ENCODE data around the gene RRP8. TPM values are rescaled to one million over a fixed set of nuclear protein-coding genes. Genes with fewer than 3 reads are reported as not detected.

The RRP8 gene
- total RNA-seq, 2 experiments from 2014 or later = 34.4 to 35.0 TPM

- Mint-ChIP-seq H3K27me3 (no peaks in the 10 kb centered on the region), H3K4me1 (no peaks in the 10 kb centered on the region), H3K27ac (no peak overlapping the region), H3K36me3 (ENCODE audit: low read depth) (no peaks in the 10 kb centered on the region), H3K4me3 (no peak overlapping the region), H3K9me3 (ENCODE audit: low read depth) (no peaks in the 10 kb centered on the region)
- intact Hi-C loops (cut with DNase I, micrococcal nuclease) = no loop called here
- ChIA-PET POLR2A (no interaction called here), CTCF (interaction anchor here (0.6 kb wide), 1 partner anchor 195 kb away, joined by 3 read pairs; no protein-coding TSS in a partner anchor)
- DNase-seq (no peak), ATAC-seq (no peak)
Measured at GRCh38 chr11:6640985-6641701, 37.7 kb upstream of the RRP8 start.

- ATAC-seq (no peak), DNase-seq (no peak)
- H3K4me1 Mint-ChIP-seq = no peaks in the 10 kb centered on the region
- intact Hi-C loops (cut with DNase I, micrococcal nuclease) = no loop called here
- CTCF ChIA-PET = interaction anchor here (0.5 kb wide), 2 partner anchors 27 to 107 kb away, joined by 3 to 5 read pairs; no protein-coding TSS in a partner anchor
- no peak overlapping the region for H3K27ac Mint-ChIP-seq
- no peaks in the 10 kb centered on the region for H3K36me3 Mint-ChIP-seq (ENCODE audit: low read depth)
- no peak overlapping the region for H3K4me3 Mint-ChIP-seq
- POLR2A ChIA-PET = no interaction called here
- H3K9me3 Mint-ChIP-seq (ENCODE audit: low read depth) = no peaks in the 10 kb centered on the region
- H3K27me3 Mint-ChIP-seq = no peaks in the 10 kb centered on the region
Measured at GRCh38 chr11:6640036-6640984, 36.9 kb upstream of the RRP8 start.

GRCh38 chr11:6638429-6638828 lies 35.0 kb upstream of the RRP8 start:
- no peak for DNase-seq
- H3K36me3 Mint-ChIP-seq (ENCODE audit: low read depth) = no peaks in the 10 kb centered on the region
- H3K27ac Mint-ChIP-seq = no peak overlapping the region
- no peaks in the 10 kb centered on the region for H3K9me3 Mint-ChIP-seq (ENCODE audit: low read depth)
- H3K4me1 Mint-ChIP-seq = no peaks in the 10 kb centered on the region
- intact Hi-C loops (cut with DNase I, micrococcal nuclease) = no loop called here
- CTCF ChIA-PET = interaction anchor here (1.1 kb wide), 1 partner anchor 30 kb away, joined by 5 read pairs; no protein-coding TSS in a partner anchor
- no peak overlapping the region for H3K4me3 Mint-ChIP-seq
- POLR2A ChIA-PET = no interaction called here
- ATAC-seq = no peak
- H3K27me3 Mint-ChIP-seq = no peaks in the 10 kb centered on the region

DNA sequence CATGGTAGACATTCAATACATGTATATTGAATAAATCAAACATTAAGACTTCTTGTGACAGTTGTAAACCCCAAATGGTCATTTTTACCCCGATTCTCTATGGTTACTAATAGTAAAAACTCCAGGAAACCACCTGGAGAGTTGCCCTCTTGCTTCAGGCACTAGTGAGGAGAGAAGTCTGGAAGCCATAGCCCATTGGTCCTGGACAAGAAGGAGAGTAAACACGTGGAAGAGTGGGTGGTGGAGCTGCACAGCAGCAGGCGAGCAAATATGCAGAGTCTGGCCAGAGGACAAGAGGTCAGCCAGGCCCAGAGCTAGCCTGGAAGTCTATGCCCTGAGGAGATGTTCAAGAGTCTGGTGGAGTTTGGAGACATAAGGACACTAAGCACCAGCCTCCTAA lies 34.5 kb upstream of the RRP8 start:
- H3K27me3 Mint-ChIP-seq = no peaks in the 10 kb centered on the region
- intact Hi-C loops (cut with DNase I, micrococcal nuclease) = no loop called here
- CTCF ChIA-PET = no interaction called here
- no peak for DNase-seq
- no peaks in the 10 kb centered on the region for H3K9me3 Mint-ChIP-seq (ENCODE audit: low read depth)
- no peaks in the 10 kb centered on the region for H3K36me3 Mint-ChIP-seq (ENCODE audit: low read depth)
- no peak for ATAC-seq
- H3K4me1 Mint-ChIP-seq = no peaks in the 10 kb centered on the region
- no peak overlapping the region for H3K27ac Mint-ChIP-seq
- H3K4me3 Mint-ChIP-seq = no peak overlapping the region
- POLR2A ChIA-PET = no interaction called here

- CTCF ChIA-PET = interaction anchor here (0.5 to 0.9 kb wide), 2 partner anchors 257 to 387 kb away, joined by 3 read pairs; no protein-coding TSS in a partner anchor
- H3K36me3 Mint-ChIP-seq (ENCODE audit: low read depth) = no peaks in the 10 kb centered on the region
- intact Hi-C loops (cut with DNase I, micrococcal nuclease) = no loop called here
Measured at GRCh38 chr11:6636480-6636879, 33.1 kb upstream of the RRP8 start.

GRCh38 chr11:6635082-6635932 lies 31.9 kb upstream of the RRP8 start:
- H3K27ac Mint-ChIP-seq = no peak overlapping the region

More at GRCh38 chr11:6636480-6636879, 33.1 kb upstream of the RRP8 start:
- Mint-ChIP-seq H3K4me1 (no peaks in the 10 kb centered on the region), H3K4me3 (no peak overlapping the region), H3K27me3 (no peaks in the 10 kb centered on the region), H3K27ac (no peak overlapping the region), H3K9me3 (ENCODE audit: low read depth) (no peaks in the 10 kb centered on the region)
- DNase-seq = no peak
- ATAC-seq = no peak
- POLR2A ChIA-PET = no interaction called here

GRCh38 chr11:6634534-6634933 lies 31.1 kb upstream of the RRP8 start:
- ATAC-seq (no peak), DNase-seq (no peak)
- POLR2A ChIA-PET = interaction anchor here (0.6 kb wide), 1 partner anchor 26 kb away, joined by 3 read pairs; no protein-coding TSS in a partner anchor
- Mint-ChIP-seq H3K27ac (no peak overlapping the region), H3K4me3 (no peak overlapping the region), H3K4me1 (no peaks in the 10 kb centered on the region), H3K36me3 (ENCODE audit: low read depth) (no peaks in the 10 kb centered on the region), H3K9me3 (ENCODE audit: low read depth) (no peaks in the 10 kb centered on the region), H3K27me3 (no peaks in the 10 kb centered on the region)
- intact Hi-C loops (cut with DNase I, micrococcal nuclease) = no loop called here
- CTCF ChIA-PET = no interaction called here

More at GRCh38 chr11:6635082-6635932, 31.9 kb upstream of the RRP8 start:
- POLR2A ChIA-PET = no interaction called here
- DNase-seq (no peak), ATAC-seq (no peak)
- no peaks in the 10 kb centered on the region for H3K4me1 Mint-ChIP-seq
- H3K9me3 Mint-ChIP-seq (ENCODE audit: low read depth) = no peaks in the 10 kb centered on the region
- H3K27me3 Mint-ChIP-seq = no peaks in the 10 kb centered on the region
- CTCF ChIA-PET = interaction anchor here (0.6 kb wide), 1 partner anchor 48 kb away, joined by 3 read pairs; the partner anchor contains the start of gene MRPL17
- intact Hi-C loops (cut with DNase I, micrococcal nuclease) = no loop called here
- no peak overlapping the region for H3K4me3 Mint-ChIP-seq
- no peaks in the 10 kb centered on the region for H3K36me3 Mint-ChIP-seq (ENCODE audit: low read depth)

DNA sequence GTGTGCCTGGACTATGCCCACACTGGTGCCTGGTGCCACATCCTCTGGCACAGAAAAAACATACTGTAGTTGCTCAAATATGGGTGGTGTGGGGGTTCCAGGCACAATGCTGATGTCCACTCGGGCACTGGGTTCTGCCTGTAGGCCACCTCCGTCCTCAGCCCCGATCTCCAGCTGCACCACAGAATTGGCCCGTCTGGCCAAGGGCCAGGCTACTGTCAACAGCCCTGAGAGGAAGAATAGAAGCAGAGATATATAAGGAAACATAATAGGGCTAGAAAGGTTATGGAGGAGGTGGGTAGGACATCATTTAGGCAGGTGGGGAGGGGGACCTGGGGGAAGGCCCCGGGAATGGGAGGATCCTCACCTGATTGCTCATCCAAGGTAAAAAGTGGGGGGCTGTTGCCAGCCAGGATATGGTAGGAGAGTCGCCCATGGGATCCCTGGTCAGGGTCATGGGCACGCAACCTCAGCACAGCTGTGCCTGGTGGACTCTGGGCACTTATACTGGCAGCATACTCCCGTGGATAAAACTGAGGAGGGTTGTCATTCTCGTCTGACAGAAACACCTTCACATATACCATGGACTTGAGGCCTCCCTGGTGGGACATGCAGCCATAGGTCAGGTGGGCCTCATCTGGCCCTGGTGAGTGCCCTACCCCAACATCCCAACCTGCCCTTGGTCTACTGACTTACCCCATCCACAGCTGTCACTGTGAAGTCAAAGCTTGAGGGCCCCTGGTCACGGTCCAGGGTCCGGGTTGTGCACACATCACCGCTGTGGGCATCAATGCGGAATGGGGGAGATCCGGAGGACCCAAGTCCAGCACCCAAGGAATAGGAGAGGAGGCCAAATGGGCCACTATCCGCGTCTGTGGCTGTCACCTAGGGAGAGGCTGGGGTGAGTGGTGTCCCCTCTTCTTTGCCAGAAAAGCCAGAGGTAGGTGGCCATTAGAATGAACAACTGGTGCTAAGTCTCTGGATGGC lies 30.3 kb upstream of the RRP8 start:
- ChIA-PET POLR2A (interaction anchor here (0.6 kb wide), 1 partner anchor 25 kb away, joined by 3 read pairs; no protein-coding TSS in a partner anchor), CTCF (interaction anchor here (0.7 to 1.1 kb wide), 2 partner anchors 23 to 1917 kb away, joined by 3 to 4 read pairs; no protein-coding TSS in a partner anchor)
- no peak overlapping the region for H3K4me3 Mint-ChIP-seq
- no peak for DNase-seq
- H3K9me3 Mint-ChIP-seq (ENCODE audit: low read depth) = no peaks in the 10 kb centered on the region
- no peaks in the 10 kb centered on the region for H3K27me3 Mint-ChIP-seq
- H3K4me1 Mint-ChIP-seq = no peaks in the 10 kb centered on the region
- no peak overlapping the region for H3K27ac Mint-ChIP-seq
- no peak for ATAC-seq
- intact Hi-C loops (cut with DNase I, micrococcal nuclease) = no loop called here
- no peaks in the 10 kb centered on the region for H3K36me3 Mint-ChIP-seq (ENCODE audit: low read depth)

GRCh38 chr11:6632116-6633073 lies 29.0 kb upstream of the RRP8 start:
- ChIA-PET POLR2A (no interaction called here), CTCF (interaction anchor here (1.0 to 1.1 kb wide), 2 partner anchors 24 to 35 kb away, joined by 3 to 4 read pairs; no protein-coding TSS in a partner anchor)
- ATAC-seq = peak; percentile 31
- DNase-seq = peak; percentile 20
- intact Hi-C loops (cut with DNase I, micrococcal nuclease) = no loop called here
- Mint-ChIP-seq H3K27ac (no peak overlapping the region), H3K36me3 (ENCODE audit: low read depth) (no peaks in the 10 kb centered on the region), H3K27me3 (no peaks in the 10 kb centered on the region), H3K4me1 (peaks cover 6% of the 10 kb centered on the region), H3K9me3 (ENCODE audit: low read depth) (no peaks in the 10 kb centered on the region), H3K4me3 (no peak overlapping the region)

Measured in activated CD4-positive, alpha-beta T cell treated with anti-CD3 and anti-CD28 coated beads for 36 hours (primary cell).